ENCODE measurements around the gene FNIP2. TPM values are rescaled to one million over a fixed set of nuclear protein-coding genes. Genes with fewer than 3 reads are reported as not detected.
"Not testable (repeated sequence)": the region's sequence is repeated elsewhere in the genome, so short reads cannot be mapped to it uniquely, and the experiment has no call there.

Gene FNIP2
- polyA plus RNA-seq, 3 donors, result 46.5 to 54.4 (median 48.2) TPM

- no peak for DNase-seq (ENCODE audit: low read depth in 3 of 3, low spot score in 2 of 3)
These were observed 42.9 kb downstream of the FNIP2 start for GRCh38 chr4:158811704-158812103.

- DNase-seq (ENCODE audit: low read depth in 3 of 3, low spot score in 2 of 3), result no peak
These were observed 43.3 kb downstream of the FNIP2 start for GRCh38 chr4:158812133-158812532.

- no peak for DNase-seq (ENCODE audit: low read depth in 3 of 3, low spot score in 2 of 3)
These were observed 43.7 kb downstream of the FNIP2 start for GRCh38 chr4:158812543-158812942.

GRCh38 chr4:158813113-158813512 lies 44.3 kb downstream of the FNIP2 start:
- no peak for DNase-seq (ENCODE audit: low read depth in 3 of 3, low spot score in 2 of 3)

- no peak for DNase-seq (ENCODE audit: low read depth in 3 of 3, low spot score in 2 of 3)
These were observed 45.4 kb downstream of the FNIP2 start for GRCh38 chr4:158814207-158814606.

- DNase-seq (ENCODE audit: low read depth in 3 of 3, low spot score in 2 of 3), result no peak
These were observed 46.0 kb downstream of the FNIP2 start for GRCh38 chr4:158814636-158815330.

- DNase-seq (ENCODE audit: low read depth in 3 of 3, low spot score in 2 of 3), result no peak
These were observed 48.1 kb downstream of the FNIP2 start for GRCh38 chr4:158816955-158817354.

- DNase-seq (ENCODE audit: low read depth in 3 of 3, low spot score in 2 of 3), result no peak
These were observed 48.9 kb downstream of the FNIP2 start for GRCh38 chr4:158817562-158818296.

- no peak for DNase-seq (ENCODE audit: low read depth in 3 of 3, low spot score in 2 of 3)
These were observed 49.8 kb downstream of the FNIP2 start for GRCh38 chr4:158818560-158819140.

GRCh38 chr4:158819942-158820786 lies 51.3 kb downstream of the FNIP2 start:
- no peak for DNase-seq (ENCODE audit: low read depth in 3 of 3, low spot score in 2 of 3)

- no peak for DNase-seq (ENCODE audit: low read depth in 3 of 3, low spot score in 2 of 3)
These were observed 52.6 kb downstream of the FNIP2 start for GRCh38 chr4:158821228-158821971.

GRCh38 chr4:158822348-158822747 lies 53.5 kb downstream of the FNIP2 start:
- DNase-seq (ENCODE audit: low read depth in 3 of 3, low spot score in 2 of 3), result no peak

GRCh38 chr4:158823461-158823873 lies 54.6 kb downstream of the FNIP2 start:
- DNase-seq (ENCODE audit: low read depth in 3 of 3, low spot score in 2 of 3), result no peak

- DNase-seq (ENCODE audit: low read depth in 3 of 3, low spot score in 2 of 3), result no peak
These were observed 55.8 kb downstream of the FNIP2 start for GRCh38 chr4:158824425-158825274.

GRCh38 chr4:158825433-158826036 lies 56.7 kb downstream of the FNIP2 start:
- DNase-seq (ENCODE audit: low read depth in 3 of 3, low spot score in 2 of 3), result no peak

GRCh38 chr4:158826057-158826456 lies 57.2 kb downstream of the FNIP2 start:
- no peak for DNase-seq (ENCODE audit: low read depth in 3 of 3, low spot score in 2 of 3)

- DNase-seq (ENCODE audit: low read depth in 3 of 3, low spot score in 2 of 3), result no peak
These were observed 58.1 kb downstream of the FNIP2 start for GRCh38 chr4:158826882-158827281.

- DNase-seq (ENCODE audit: low read depth in 3 of 3, low spot score in 2 of 3), result no peak
These were observed 58.7 kb downstream of the FNIP2 start for GRCh38 chr4:158827543-158827981.

GRCh38 chr4:158828151-158828550 lies 59.3 kb downstream of the FNIP2 start:
- DNase-seq (ENCODE audit: low read depth in 3 of 3, low spot score in 2 of 3), result not testable (repeated sequence)

Measured in right renal cortex interstitium (tissue), 3 donors.